GM12892 (cell line): Measurements from ENCODE around the gene DNAJB12.

Experiments used
- POLR2A ChIP-seq: IDR thresholded peaks from 2 replicates; pipeline ENCODE4 v1.6.1; 2011; ENCODE audit warnings: low read depth, low read length, control low read depth
- POLR2AphosphoS5 ChIP-seq: IDR thresholded peaks from 2 replicates; pipeline ENCODE4 v1.6.1; 2011; ENCODE audit warnings: low read depth, low read length, control low read depth

GRCh38 chr10:72356115-72356514, 1.4 kb upstream of the DNAJB12 start:
- no peak for TF ChIP-seq POLR2A
- no peak for TF ChIP-seq POLR2AphosphoS5
